PC-3 (cell line): ENCODE measurements around the gene STON1. TPM values are rescaled to one million over a fixed set of nuclear protein-coding genes. Genes with fewer than 3 reads are reported as not detected.

Source experiments
- ATAC-seq: fragments of 200-7000 bp; cut with Tn5 transposase; 2 replicates; pipeline ENCODE4 v1.9.1; 2020; ENCODE audit warnings: mild to moderate bottlenecking, moderate library complexity
- BruUV-seq: library from RNA; stranded (reverse); fragments of 400-500 nt; replicated peaks from 2 replicates; lab custom pipeline; 2021; lab: Mats Ljungman, UMichigan
- CTCF ChIA-PET: fragments of 300-600 bp; sonication (Branson Sonifier 250); formaldehyde crosslinking; loops from one replicate; lab custom pipeline; 2022; ENCODE audit warnings: antibody characterized with exemption; lab: Charles Lee
- POLR2A ChIA-PET: fragments of 300-600 bp; sonication (Branson Sonifier 250); formaldehyde crosslinking; loops from one replicate; lab custom pipeline; 2022; ENCODE audit warnings: antibody characterized with exemption; ENCODE audit not compliant: unreplicated experiment; lab: Charles Lee
- DNase-seq: peaks from one replicate; pipeline ENCODE4 v3.0.0-alpha.2; 2015
- H2AFZ ChIP-seq: fragments of 300-600 bp; sonication (generic); 2 replicates; pipeline ENCODE4 v1.6.0; 2016; ENCODE audit warnings: antibody characterized with exemption, low read length
- H3F3A ChIP-seq: fragments of 300-600 bp; sonication (generic); one replicate; pipeline ENCODE4 v1.6.0; 2017; ENCODE audit warnings: antibody characterized with exemption, low read length, control low read depth, mild to moderate bottlenecking; ENCODE audit not compliant: unreplicated experiment
- H3K27ac ChIP-seq: fragments of 300-600 bp; sonication (generic); 2 replicates; pipeline ENCODE4 v1.5.1; 2016; ENCODE audit warnings: mild to moderate bottlenecking, low read length
- H3K27me3 ChIP-seq: fragments of 300-600 bp; sonication (generic); 2 replicates; pipeline ENCODE4 v1.6.1; 2016; ENCODE audit warnings: low read length, mixed read lengths
- H3K36me3 ChIP-seq: fragments of 300-600 bp; sonication (generic); 2 replicates; pipeline ENCODE4 v1.6.1; 2016; ENCODE audit warnings: low read depth, mixed run types, low read length, mixed read lengths
- H3K4me1 ChIP-seq: fragments of 300-600 bp; sonication (generic); 2 replicates; pipeline ENCODE4 v1.5.1; 2016; ENCODE audit warnings: low read length; ENCODE audit not compliant: insufficient read depth
- H3K4me2 ChIP-seq: fragments of 300-600 bp; sonication (generic); 2 replicates; pipeline ENCODE4 v1.6.0; 2016; ENCODE audit warnings: low read length
- H3K4me3 ChIP-seq: fragments of 300-600 bp; sonication (generic); 2 replicates; pipeline ENCODE4 v1.5.1; 2016; ENCODE audit warnings: mild to moderate bottlenecking, low read length, mixed read lengths
- H3K79me2 ChIP-seq: fragments of 300-600 bp; sonication (generic); 2 replicates; pipeline ENCODE4 v1.6.1; 2017; ENCODE audit warnings: low read length, mixed read lengths
- H3K9ac ChIP-seq: fragments of 300-600 bp; sonication (generic); 2 replicates; pipeline ENCODE4 v1.6.0; 2016; ENCODE audit warnings: mild to moderate bottlenecking, low read length
- H3K9me2 ChIP-seq: fragments of 300-600 bp; sonication (generic); replicated peaks from 2 replicates; pipeline ENCODE4 v1.6.1; 2016; ENCODE audit warnings: mixed run types, low read length, mixed read lengths
- H3K9me3 ChIP-seq: fragments of 300-600 bp; sonication (generic); 2 replicates; pipeline ENCODE4 v1.6.1; 2016; ENCODE audit warnings: low read length, mixed read lengths
- H4K20me1 ChIP-seq: fragments of 300-600 bp; sonication (generic); 2 replicates; pipeline ENCODE4 v1.6.1; 2016; ENCODE audit warnings: low read length, mixed read lengths
- CTCF ChIP-seq: fragments of 300-600 bp; sonication (generic); conservative IDR thresholded peaks from 2 replicates; pipeline ENCODE4 v1.5.1; 2017; ENCODE audit warnings: antibody characterized with exemption, low read depth, mild to moderate bottlenecking, low read length
- EZH2 ChIP-seq: fragments of 300-600 bp; sonication (generic); IDR thresholded peaks from one replicate; pipeline ENCODE4 v1.6.1; 2017; ENCODE audit warnings: antibody characterized with exemption, mild to moderate bottlenecking, low read length; ENCODE audit not compliant: unreplicated experiment
- EZH2phosphoT487 ChIP-seq: fragments of 300-600 bp; sonication (generic); IDR thresholded peaks from 2 replicates; pipeline ENCODE4 v1.6.1; 2018; ENCODE audit warnings: mild to moderate bottlenecking, antibody characterized with exemption, low read length, borderline replicate concordance
- intact Hi-C: fragments of 100-400 bp; cut with micrococcal nuclease; formaldehyde crosslinking; loops from 2 replicates; pipeline ENCODE4 v1.9.0; 2023
- total RNA-seq: library from RNA; depleted of rRNA; stranded (reverse); fragments of >200 nt; gene quantifications from 2 replicates; pipeline ENCODE4 v1.2.3, GENCODE V29; 2014

STON1 gene
- total RNA-seq, 1 experiment from 2014 or later, result 1.2 TPM

DNA sequence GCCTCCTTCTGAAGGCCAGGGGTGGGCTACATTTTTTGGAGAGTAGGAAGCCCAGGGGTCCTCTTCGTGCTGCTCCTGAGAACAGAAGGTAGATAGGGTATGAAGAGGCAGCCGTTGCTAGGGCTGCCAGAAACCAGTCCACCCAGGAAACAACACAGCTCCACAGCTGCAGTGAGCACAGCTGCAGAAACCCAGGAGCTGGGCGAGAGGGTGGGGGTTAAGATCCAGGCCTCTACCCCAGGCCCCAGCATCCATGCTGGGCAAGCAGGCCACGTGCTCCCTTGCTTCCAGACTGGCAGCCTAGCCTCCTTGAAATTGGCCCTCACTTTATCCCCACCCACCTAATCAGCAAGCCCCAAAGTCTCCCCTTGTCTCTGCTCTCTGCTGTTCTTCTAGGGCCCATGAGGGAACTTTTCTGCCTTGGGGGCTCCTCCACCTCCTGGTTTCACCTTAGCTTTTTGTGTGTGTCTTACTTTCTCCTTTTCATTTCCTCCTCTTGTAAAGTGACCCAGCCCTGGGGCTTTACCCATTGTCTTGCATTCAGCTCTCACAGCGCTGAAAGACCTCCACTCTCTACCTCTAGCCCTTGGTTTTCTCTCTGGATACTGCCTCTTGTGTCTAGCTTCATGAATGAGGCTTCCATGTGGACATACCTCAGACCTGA lies 30.7 kb downstream of the STON1 start:
- POLR2A ChIA-PET, result no interaction called here
- no TSS peak for BruUV-seq
- no peak overlapping the region for H3K4me2 ChIP-seq
- no peaks in the 10 kb centered on the region for H3F3A ChIP-seq
- intact Hi-C loops, result no loop called here
- H3K4me3 ChIP-seq, result no peak overlapping the region
- H3K9ac ChIP-seq, result no peak overlapping the region
- H3K27me3 ChIP-seq, result no peaks in the 10 kb centered on the region
- CTCF ChIA-PET, result no interaction called here
- DNase-seq (no peak), ATAC-seq (no peak)
- no peaks in the 10 kb centered on the region for H3K36me3 ChIP-seq
- no peaks in the 10 kb centered on the region for H3K79me2 ChIP-seq
- no peaks in the 10 kb centered on the region for H3K4me1 ChIP-seq
- TF ChIP-seq CTCF (no peak), EZH2phosphoT487 (no peak), EZH2 (no peak)
- H2AFZ ChIP-seq, result no peak overlapping the region
- no peak overlapping the region for H3K27ac ChIP-seq
- H3K9me2 ChIP-seq, result no peaks in the 10 kb centered on the region
- H3K9me3 ChIP-seq, result no peaks in the 10 kb centered on the region
- H4K20me1 ChIP-seq, result no peaks in the 10 kb centered on the region

- BruUV-seq, result no TSS peak
- H3K4me1 ChIP-seq, result no peaks in the 10 kb centered on the region
- H2AFZ ChIP-seq, result no peak overlapping the region
- no peak for TF ChIP-seq CTCF
- no peak for TF ChIP-seq EZH2
- no peak for TF ChIP-seq EZH2phosphoT487
- H3K36me3 ChIP-seq, result no peaks in the 10 kb centered on the region
- H3K27me3 ChIP-seq, result no peaks in the 10 kb centered on the region
- H3K9me2 ChIP-seq, result no peaks in the 10 kb centered on the region
- no peaks in the 10 kb centered on the region for H3K79me2 ChIP-seq
- H3F3A ChIP-seq, result no peaks in the 10 kb centered on the region
- intact Hi-C loops, result no loop called here
- H3K9me3 ChIP-seq, result no peaks in the 10 kb centered on the region
- H3K9ac ChIP-seq, result no peak overlapping the region
- H3K4me2 ChIP-seq, result no peak overlapping the region
- CTCF ChIA-PET, result no interaction called here
- DNase-seq, result no peak
- POLR2A ChIA-PET, result no interaction called here
- no peak overlapping the region for H3K4me3 ChIP-seq
- no peaks in the 10 kb centered on the region for H4K20me1 ChIP-seq
- H3K27ac ChIP-seq, result no peak overlapping the region
- no peak for ATAC-seq
Observed at GRCh38 chr2:48562281-48562680, 32.3 kb downstream of the STON1 start.

DNA sequence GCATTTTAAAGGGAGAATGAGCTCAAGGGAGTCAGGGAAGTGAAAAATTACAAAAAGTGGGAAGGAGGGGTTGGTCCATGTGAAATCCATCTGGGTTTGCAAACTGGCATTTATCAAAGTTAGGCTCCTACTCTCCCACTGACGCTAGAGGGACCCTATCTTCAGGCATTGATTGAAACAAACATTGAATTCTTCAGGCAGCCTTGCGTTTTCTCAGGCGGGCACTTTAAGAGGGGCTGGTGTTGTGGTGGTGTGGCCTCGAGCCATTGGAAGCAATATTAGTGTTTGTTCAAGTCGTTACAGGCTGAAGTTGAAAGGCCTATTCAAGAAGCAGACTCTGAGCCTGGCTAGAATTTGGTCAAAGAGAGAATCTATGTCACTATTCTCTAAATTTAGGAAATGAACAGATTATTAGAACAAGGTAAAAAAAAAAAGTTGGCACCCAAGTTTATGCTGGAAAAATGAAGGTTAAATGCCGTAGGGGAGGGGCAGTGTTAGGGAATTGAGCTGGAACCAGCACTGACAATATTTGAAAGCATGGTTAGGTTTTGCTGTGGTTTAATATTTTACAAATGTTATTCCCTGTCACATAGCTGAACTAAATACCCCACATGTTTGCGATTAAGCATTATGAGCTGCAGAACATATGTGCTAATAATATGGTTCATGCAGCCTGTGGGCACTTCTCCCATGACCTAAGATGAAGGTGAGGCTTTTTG lies 36.8 kb downstream of the STON1 start:
- H4K20me1 ChIP-seq, result no peaks in the 10 kb centered on the region
- H3K9me2 ChIP-seq, result no peaks in the 10 kb centered on the region
- no peaks in the 10 kb centered on the region for H3K79me2 ChIP-seq
- peak; percentile 31; the same call in 1 of the 2 replicates for TF ChIP-seq CTCF
- no peak for TF ChIP-seq EZH2
- H3K9ac ChIP-seq, result no peak overlapping the region
- intact Hi-C loops, result no loop called here
- no peak for ATAC-seq
- CTCF ChIA-PET, result no interaction called here
- no peaks in the 10 kb centered on the region for H3K27me3 ChIP-seq
- no peaks in the 10 kb centered on the region for H3K36me3 ChIP-seq
- no TSS peak for BruUV-seq
- no peaks in the 10 kb centered on the region for H3F3A ChIP-seq
- H3K4me2 ChIP-seq, result no peak overlapping the region
- H3K9me3 ChIP-seq, result no peaks in the 10 kb centered on the region
- POLR2A ChIA-PET, result no interaction called here
- no peak overlapping the region for H3K27ac ChIP-seq
- DNase-seq, result no peak
- no peak overlapping the region for H2AFZ ChIP-seq
- H3K4me3 ChIP-seq, result no peak overlapping the region
- H3K4me1 ChIP-seq, result no peaks in the 10 kb centered on the region
